Erythroblast (primary cell): ENCODE results near the gene PRODH2.

Experiments
- DNase-seq, 2 experiments: peaks; one replicate each; lab custom pipeline; 2025; lab: John Stamatoyannopoulos, UW
- GATA1 ChIP-seq: IDR thresholded peaks from 2 replicates; pipeline ENCODE4 v1.6.1; 2011; ENCODE audit warnings: low read depth, mild to moderate bottlenecking, control low read depth, low read length, moderate library complexity
- POLR2A ChIP-seq: IDR thresholded peaks from 2 replicates; pipeline ENCODE4 v1.6.1; 2011; ENCODE audit warnings: mild to moderate bottlenecking, low read length

Gene PRODH2

DNA sequence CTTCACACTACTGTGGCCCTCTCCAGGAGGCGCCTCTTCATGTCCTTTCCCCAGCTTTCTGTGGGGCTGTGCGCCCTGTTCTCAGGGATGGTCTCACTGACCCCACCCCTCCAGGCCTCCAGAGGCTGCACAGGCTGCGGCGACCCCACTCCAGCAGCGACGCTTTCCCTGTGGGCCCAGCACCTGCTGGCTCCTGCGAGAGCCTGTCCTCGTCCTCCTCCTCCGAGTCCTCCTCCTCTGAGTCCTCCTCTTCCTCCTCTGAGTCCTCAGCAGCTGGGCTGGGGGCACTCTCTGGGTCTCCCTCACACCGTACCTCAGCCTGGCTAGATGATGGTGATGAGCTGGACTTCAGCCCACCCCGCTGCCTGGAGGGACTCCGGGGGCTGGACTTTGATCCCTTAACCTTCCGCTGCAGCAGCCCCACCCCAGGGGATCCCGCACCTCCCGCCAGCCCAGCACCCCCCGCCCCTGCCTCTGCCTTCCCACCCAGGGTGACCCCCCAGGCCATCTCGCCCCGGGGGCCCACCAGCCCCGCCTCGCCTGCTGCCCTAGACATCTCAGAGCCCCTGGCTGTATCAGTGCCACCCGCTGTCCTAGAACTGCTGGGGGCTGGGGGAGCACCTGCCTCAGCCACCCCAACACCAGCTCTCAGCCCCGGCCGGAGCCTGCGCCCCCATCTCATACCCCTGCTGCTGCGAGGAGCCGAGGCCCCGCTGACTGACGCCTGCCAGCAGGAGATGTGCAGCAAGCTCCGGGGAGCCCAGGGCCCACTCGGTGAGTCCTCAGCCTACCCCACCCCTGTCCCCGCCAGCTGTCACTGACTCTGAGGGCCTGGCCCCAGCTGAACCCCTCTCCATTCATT is 26.1 kb downstream of the PRODH2 start:
- no peak for TF ChIP-seq POLR2A
- DNase-seq, result no peak

DNA sequence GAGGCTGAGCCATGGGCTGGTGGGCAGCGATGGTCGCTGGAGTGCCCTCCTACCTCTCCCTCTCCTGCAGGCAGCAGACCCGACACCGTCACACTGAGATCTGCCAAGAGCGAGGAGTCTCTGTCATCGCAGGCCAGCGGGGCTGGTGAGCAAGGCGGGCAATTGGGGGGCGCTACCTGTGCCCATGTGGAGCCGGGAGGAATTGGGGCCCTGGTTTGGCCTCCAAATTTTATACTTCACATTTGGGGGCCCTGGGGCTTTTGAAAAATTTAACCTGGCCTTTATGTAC is 27.4 kb downstream of the PRODH2 start:
- TF ChIP-seq POLR2A, result no peak
- DNase-seq, result no peak

GRCh38 chr19:35784503-35785338 is 27.9 kb downstream of the PRODH2 start:
- DNase-seq, result no peak
- TF ChIP-seq GATA1 (no peak), POLR2A (no peak)

- TF ChIP-seq POLR2A (no peak), GATA1 (no peak)
- DNase-seq, result no peak
Observed at GRCh38 chr19:35783469-35784434, 28.9 kb downstream of the PRODH2 start.

DNA sequence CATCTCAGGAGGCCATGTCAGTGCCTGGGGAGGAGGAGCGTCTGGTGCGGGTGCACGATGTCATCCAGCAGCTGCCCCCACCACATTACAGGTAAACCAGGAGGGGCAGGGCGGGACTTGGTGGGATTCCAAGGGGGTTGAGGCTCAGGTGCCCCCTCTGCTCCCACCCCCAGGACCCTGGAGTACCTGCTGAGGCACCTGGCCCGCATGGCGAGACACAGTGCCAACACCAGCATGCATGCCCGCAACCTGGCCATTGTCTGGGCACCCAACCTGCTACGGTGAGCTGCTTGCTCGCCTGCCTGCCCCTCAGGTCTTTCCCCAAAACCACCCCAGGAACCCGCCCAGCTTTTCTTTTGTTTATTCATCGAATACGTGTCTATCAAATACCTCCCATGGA is 30.1 kb downstream of the PRODH2 start:
- no peak for DNase-seq
- TF ChIP-seq POLR2A, result no peak
- no peak for TF ChIP-seq GATA1

DNA sequence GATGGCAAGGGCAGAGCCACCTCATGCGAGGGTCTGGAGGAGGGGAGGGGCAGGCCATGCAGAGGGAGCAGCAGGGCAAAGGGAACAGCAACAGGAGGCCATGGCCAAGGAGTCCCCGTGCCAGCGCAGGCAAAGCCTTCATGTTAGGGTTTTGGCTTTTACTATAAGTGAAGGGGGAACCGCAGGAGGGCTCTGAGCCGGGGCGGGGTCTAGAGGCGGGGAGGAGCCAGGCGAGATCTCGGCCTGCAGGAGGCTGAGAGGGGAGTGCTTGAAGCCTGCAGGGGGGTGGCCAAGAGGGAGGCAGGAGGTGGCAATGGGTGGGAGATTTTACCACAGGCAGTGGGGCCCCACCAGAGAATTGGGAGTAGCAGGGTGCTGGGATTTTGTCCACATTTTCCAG is 31.0 kb downstream of the PRODH2 start:
- TF ChIP-seq POLR2A, result no peak
- TF ChIP-seq GATA1, result no peak
- no peak for DNase-seq

DNA sequence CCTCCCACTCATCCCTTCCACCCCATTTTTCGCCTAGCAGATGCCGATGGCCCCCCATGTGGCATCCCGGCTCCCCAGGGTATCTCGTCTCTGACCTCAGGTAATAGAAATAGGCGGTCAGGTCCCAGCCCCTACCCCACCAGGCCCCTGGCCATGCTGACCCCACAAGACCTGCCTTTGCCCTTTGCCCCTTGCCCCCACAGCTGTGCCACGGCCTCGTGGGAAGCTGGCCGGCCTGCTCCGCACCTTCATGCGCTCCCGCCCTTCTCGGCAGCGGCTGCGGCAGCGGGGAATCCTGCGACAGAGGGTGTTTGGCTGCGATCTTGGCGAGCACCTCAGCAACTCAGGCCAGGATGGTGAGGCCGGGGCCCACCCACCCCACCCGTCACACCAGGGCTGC is 31.9 kb downstream of the PRODH2 start:
- TF ChIP-seq POLR2A (no peak), GATA1 (no peak)

GRCh38 chr19:35780058-35780457 is 32.6 kb downstream of the PRODH2 start:
- no peak for DNase-seq
- TF ChIP-seq GATA1 (no peak), POLR2A (no peak)

More for the DNA sequence above, 31.9 kb downstream of the PRODH2 start:
- DNase-seq, result no peak

- no peak for DNase-seq
- no peak for TF ChIP-seq GATA1
- TF ChIP-seq POLR2A, result no peak
Observed at GRCh38 chr19:35779033-35779432, 33.6 kb downstream of the PRODH2 start.

DNA sequence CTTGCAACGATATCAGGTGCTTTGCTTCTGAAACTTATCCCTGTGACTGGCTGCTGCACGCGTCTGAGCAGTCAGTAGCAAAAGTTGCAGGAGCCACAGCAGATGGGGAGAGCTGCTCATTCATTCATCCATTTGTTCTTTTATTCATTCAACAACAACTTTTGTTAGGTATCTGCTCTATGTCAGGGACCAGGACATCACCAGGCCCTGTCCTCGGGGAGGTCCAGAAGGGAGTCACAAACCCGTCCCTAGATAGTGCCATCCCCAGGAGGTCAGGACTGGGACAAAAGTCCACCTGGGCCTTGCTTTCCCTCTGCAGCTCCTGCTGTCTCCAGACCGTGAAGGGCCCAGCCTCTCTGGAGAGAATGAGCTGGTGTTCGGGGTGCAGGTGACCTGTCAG is 34.7 kb downstream of the PRODH2 start:
- no peak for TF ChIP-seq POLR2A
- TF ChIP-seq GATA1, result no peak
- no peak for DNase-seq

- no peak for DNase-seq
- TF ChIP-seq GATA1 (no peak), POLR2A (no peak)
Observed at GRCh38 chr19:35777086-35777841, 35.4 kb downstream of the PRODH2 start.

DNA sequence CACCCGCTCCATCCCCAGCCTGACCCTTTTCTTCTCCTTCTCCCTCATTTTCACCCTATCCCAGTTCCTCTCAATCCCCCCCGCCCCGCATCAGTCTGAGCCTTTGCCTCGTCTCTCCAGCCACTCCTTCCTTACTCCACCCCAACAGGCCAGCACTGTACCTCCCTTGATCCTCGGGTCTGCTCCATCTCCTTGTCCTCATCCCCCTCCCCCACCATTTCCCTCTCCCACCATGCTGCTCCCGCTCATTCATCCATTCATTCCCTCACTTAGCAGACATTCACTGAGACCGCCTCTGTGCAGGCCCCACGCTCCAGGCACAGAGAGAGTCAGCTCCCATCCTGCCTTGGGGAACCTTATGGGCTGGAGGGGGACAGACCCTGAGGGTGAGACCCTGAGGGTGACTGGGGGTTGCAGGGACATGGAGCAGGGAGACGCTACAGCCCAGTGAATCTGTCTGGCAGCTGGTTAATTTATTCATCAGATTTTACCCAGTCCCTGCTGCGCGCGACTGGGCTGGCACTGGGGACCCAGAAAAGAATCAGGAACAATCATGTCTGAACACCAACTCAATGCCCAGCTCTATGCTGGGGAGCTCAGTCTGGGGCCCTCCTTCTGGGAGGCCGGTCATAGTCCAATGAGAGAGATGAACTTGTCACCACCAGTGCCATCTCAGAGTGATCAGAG is 36.4 kb downstream of the PRODH2 start:
- no peak for DNase-seq
- TF ChIP-seq POLR2A (no peak), GATA1 (no peak)
